Measurements from ENCODE around the gene RFTN1.

- no peak for TF ChIP-seq PATZ1 (CRISPR knock-in tag; IDR thresholded peaks at IDR 0.05; ENCODE audit: borderline replicate concordance)
- TF ChIP-seq PPARA (CRISPR knock-in tag; IDR thresholded peaks at IDR 0.05; ENCODE audit: borderline replicate concordance), result no peak
- TF ChIP-seq CSRNP3 (CRISPR knock-in tag; IDR thresholded peaks at IDR 0.05), result no peak
These were observed 135.1 kb downstream of the RFTN1 start for GRCh38 chr3:16378415-16378814.
